GM18867 (cell line): ENCODE measurements around the gene MKNK2.

Experiments
- ATAC-seq: cut with Tn5 transposase; IDR thresholded peaks from one replicate; pipeline ENCODE4 v1.9.1; 2021; ENCODE audit warnings: mild to moderate bottlenecking, moderate library complexity; ENCODE audit not compliant: unreplicated experiment

The MKNK2 gene

GRCh38 chr19:2033115-2033824 is 17.8 kb downstream of the MKNK2 start:
- no peak for ATAC-seq

GRCh38 chr19:2032296-2032941 is 18.6 kb downstream of the MKNK2 start:
- no peak for ATAC-seq

DNA sequence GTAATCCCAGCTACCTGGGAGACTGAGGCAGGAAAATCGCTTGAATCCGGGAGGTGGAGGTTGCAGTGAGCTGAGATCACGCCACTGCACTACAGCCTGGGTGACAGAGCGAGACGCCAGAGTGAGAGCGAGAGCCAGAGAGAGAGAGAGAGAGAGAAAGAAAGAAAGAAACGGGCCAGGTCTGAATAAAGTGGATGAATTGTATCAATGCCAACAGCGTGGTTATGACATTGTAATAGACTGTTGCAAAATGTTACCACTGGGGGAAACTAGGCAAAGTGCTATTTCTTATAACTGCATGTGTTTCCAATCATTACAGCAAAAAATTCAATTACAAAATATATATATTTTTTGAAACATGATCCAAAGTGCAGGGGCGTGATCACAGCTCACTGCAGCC is 23.7 kb downstream of the MKNK2 start:
- no peak for ATAC-seq

GRCh38 chr19:2026770-2027169 is 24.3 kb downstream of the MKNK2 start:
- ATAC-seq, result no peak

GRCh38 chr19:2022289-2022688 is 28.8 kb downstream of the MKNK2 start:
- ATAC-seq, result no peak

GRCh38 chr19:2021453-2022140 is 29.4 kb downstream of the MKNK2 start:
- ATAC-seq, result no peak

GRCh38 chr19:2018752-2019151 is 32.3 kb downstream of the MKNK2 start:
- ATAC-seq, result no peak

GRCh38 chr19:2016041-2016807 is 34.8 kb downstream of the MKNK2 start:
- no peak for ATAC-seq

GRCh38 chr19:2015608-2015950 is 35.5 kb downstream of the MKNK2 start, which contains the start of gene BTBD2:
TSS of gene BTBD2 (minus strand) at chr19:2015714. CDS start at chr19:2015703, 11 bp downstream.
- ATAC-seq, result no peak

GRCh38 chr19:2014731-2015607 is 36.1 kb downstream of the MKNK2 start:
- ATAC-seq, result no peak

GRCh38 chr19:2014131-2014571 is 36.9 kb downstream of the MKNK2 start:
- ATAC-seq, result no peak

GRCh38 chr19:2013683-2013961 is 37.4 kb downstream of the MKNK2 start:
- no peak for ATAC-seq

DNA sequence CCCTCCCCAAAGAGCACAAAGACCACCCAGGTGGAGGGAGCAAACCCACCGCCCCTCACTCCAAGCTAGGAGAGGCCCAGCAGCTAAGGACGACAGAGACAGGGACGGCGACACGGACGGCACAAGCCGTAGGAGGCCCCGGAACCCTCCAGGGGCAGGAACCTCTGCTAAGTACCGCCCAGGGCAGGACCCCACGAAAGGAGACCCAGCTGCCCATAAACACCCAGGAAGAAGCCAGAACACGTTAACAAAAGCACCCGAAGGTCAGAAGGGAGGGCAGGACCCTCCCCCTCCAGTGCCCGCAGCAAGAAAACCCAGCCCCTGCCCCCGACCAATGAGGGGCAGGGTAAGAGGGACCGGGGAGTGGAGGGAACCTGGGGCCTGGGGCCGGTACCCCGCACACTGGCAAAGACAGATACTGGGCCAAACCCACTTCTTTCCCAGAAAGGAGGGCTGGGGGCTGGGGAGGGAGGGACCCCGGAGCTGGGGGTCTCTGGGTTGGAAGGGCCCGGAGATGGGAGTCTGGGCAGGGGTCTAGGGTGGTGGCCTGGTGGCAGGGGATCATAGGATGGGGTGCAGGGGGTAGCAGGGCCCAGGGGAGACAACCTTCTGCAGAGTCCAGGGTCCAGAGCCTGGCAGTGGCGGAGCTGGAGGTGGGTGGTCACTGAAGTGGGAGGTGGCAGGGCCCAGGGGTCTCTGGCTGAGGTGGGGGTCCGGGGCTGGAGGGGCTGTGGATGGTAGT is 37.9 kb downstream of the MKNK2 start:
- ATAC-seq, result no peak

DNA sequence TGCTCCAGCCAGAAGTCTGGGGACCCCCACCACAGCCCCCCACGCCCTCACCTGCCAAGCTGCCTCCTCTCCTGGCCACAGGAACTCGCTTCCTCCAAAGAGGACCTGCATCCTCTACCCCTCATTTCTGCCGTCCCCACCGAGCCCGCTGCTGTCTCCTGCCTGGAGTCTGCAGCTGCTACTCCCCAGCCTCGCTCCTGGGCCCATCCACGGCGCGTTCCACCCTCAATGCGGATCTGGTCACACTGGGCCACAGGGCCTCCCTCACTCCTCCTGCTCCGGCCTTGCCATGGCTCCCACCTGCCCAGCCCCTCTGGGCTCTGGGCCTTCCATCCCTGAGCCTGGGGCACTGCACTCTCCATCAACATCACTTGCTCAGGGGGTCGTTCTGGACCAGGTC is 39.9 kb downstream of the MKNK2 start:
- no peak for ATAC-seq

DNA sequence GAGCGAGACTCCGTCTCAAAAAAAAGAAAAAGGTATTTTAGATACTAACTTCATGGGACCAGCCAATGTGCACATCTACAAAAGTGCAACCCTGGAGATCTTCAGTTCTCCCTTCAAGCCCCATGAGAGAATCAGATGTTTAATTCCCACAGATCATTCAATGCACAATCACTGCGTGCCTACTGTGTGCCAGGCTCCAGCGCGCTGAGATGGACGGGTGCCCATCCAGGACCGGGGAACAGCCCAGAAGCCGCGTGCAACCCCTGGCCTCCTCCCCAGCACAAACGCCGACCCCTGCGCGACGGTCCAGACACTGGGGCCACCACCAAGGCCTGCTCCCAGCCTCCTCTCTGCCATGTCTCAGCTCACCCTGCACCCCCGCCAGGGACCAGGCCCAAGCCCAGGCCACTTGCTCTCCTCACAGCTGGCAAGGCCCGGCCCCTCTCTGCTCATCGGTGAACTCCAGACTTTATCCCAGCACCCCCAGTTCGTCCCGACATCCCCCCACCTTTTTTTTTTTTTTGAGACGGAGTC is 40.8 kb downstream of the MKNK2 start:
- no peak for ATAC-seq

DNA sequence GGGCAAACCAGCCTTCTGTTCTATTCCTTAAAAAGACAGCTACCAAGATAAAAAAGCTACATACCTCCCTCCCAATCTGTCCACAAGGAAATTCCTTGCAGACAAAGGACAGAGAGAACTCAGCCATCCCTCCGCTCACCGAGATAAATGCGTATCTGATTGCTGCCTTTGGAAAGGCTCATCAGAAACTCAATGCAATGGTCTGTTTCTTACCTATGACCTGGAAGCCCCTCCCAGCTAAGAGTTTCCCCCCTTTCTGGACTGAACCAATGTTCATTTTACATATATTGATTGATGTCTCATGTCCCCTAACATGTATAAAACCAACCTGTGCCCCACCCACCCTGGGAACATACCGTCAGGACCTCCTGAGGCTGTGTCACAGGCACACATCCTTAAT is 47.2 kb downstream of the MKNK2 start:
- no peak for ATAC-seq

- no peak for ATAC-seq
Observed at GRCh38 chr19:1999856-2000515, 51.1 kb downstream of the MKNK2 start.

DNA sequence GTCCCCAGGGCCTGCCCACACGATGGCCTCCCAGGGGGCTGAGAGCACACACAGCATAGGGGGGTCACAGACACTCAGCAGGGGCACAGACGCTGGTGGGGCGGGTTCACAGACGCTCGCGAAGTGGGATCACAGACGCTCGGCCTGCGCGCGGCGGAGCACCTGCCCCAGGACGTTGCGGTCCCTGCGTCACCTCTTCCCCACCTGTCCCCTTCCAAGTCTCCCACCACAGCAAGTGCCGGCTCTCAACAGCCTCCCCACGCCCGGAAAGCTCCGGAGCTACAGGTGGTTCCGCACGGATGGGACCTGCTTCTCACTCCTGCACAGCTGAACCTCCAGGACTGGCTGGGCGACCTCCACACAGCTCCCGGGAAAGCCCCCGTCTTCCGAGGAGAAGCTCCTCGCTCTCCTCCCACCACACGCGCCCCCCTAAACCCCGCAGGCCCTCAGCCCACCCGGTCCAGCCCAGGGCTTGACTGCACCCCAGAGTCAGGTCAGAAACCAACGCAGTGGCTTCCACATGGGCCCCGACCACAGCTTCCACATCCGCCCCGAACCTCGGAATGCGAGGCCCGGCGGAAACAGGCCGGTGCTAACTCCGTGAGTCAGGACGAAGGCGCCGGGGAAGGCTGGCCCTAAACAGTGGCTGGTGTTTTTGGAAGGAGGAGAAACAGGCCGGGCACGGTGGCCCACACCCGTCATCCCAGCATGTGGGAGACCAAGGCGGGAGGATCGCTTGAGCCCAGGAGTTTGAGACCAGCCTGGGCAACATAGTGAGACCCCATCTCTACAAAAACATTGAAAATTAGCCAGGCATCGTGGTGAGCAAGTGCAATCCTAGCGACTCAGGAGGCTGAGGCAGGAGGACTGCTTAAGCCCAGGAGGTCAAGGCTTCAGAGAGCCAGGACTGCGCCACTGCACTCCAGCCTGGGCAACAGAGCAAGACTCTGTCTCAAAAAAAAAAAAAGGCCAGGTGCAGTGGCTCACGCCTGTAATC is 52.0 kb downstream of the MKNK2 start:
- ATAC-seq, result no peak
